Measurements from ENCODE around the gene FILIP1L. TPM values are rescaled to one million over a fixed set of nuclear protein-coding genes. Genes with fewer than 3 reads are reported as not detected.

Gene FILIP1L
- total RNA-seq, 1 experiment from 2014 or later, result 4.3 TPM

DNA sequence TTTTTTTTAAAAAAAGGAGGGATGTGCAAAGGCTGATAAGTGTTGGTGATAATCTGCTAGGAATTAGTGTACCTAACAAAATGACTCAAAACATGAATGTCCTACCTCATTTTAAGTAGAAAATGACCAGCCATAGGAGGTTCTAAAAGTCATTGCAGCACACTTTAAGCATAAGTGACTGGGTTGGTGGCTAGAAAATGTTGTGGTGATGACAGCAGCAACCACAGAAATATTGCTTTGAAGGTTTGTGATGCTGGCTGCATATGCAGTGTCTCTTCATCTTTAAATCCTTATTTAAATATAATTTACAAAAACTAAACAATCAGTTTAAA is 241.4 kb downstream of the FILIP1L start:
- POLR2A ChIA-PET (ENCODE audit: low non-redundant PET), result no interaction called here
- intact Hi-C loops (cut with micrococcal nuclease; ENCODE audit: unreplicated experiment), result no loop called here
- Histone ChIP-seq H3K27ac (ENCODE audit: low read depth, low read length, poor library complexity, severe bottlenecking) (no peak overlapping the region), H3K4me3 (ENCODE audit: low read depth, low read length, poor library complexity, severe bottlenecking) (no peak overlapping the region), H3K27me3 (replicated peaks; ENCODE audit: insufficient read depth, low read depth, low read length, poor library complexity) (no peaks in the 10 kb centered on the region), H3K9me3 (ENCODE audit: low read depth, low read length, poor library complexity, severe bottlenecking) (no peaks in the 10 kb centered on the region), H3K4me1 (ENCODE audit: insufficient read depth, low read length, poor library complexity, severe bottlenecking) (peaks cover 17% of the 10 kb centered on the region), H3K36me3 (ENCODE audit: insufficient read depth, low read length, poor library complexity, severe bottlenecking) (no peaks in the 10 kb centered on the region)
- TF ChIP-seq EZH2 (IDR thresholded peaks at IDR 0.05; ENCODE audit: borderline replicate concordance, low read depth, low read length, poor library complexity, severe bottlenecking), result no peak
- TF ChIP-seq, protein P1, sequence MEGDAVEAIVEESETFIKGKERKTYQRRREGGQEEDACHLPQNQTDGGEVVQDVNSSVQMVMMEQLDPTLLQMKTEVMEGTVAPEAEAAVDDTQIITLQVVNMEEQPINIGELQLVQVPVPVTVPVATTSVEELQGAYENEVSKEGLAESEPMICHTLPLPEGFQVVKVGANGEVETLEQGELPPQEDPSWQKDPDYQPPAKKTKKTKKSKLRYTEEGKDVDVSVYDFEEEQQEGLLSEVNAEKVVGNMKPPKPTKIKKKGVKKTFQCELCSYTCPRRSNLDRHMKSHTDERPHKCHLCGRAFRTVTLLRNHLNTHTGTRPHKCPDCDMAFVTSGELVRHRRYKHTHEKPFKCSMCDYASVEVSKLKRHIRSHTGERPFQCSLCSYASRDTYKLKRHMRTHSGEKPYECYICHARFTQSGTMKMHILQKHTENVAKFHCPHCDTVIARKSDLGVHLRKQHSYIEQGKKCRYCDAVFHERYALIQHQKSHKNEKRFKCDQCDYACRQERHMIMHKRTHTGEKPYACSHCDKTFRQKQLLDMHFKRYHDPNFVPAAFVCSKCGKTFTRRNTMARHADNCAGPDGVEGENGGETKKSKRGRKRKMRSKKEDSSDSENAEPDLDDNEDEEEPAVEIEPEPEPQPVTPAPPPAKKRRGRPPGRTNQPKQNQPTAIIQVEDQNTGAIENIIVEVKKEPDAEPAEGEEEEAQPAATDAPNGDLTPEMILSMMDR (conservative IDR thresholded peaks at IDR 0.05; ENCODE audit: low read depth, low read length), result no peak
- CTCF ChIA-PET, result no interaction called here
- DNase-seq (ENCODE audit: low spot score), result no peak
- BruUV-seq (replicated peaks), result no TSS peak

- DNase-seq (ENCODE audit: low spot score), result no peak
- TF ChIP-seq, protein P1 (conservative IDR thresholded peaks at IDR 0.05; ENCODE audit: low read depth, low read length), result no peak
- no peak for TF ChIP-seq EZH2 (IDR thresholded peaks at IDR 0.05; ENCODE audit: borderline replicate concordance, low read depth, low read length, poor library complexity, severe bottlenecking)
- no peak overlapping the region for H3K4me3 ChIP-seq (ENCODE audit: low read depth, low read length, poor library complexity, severe bottlenecking)
- no peaks in the 10 kb centered on the region for H3K36me3 ChIP-seq (ENCODE audit: insufficient read depth, low read length, poor library complexity, severe bottlenecking)
- H3K27me3 ChIP-seq (replicated peaks; ENCODE audit: insufficient read depth, low read depth, low read length, poor library complexity), result no peaks in the 10 kb centered on the region
- POLR2A ChIA-PET (ENCODE audit: low non-redundant PET), result no interaction called here
- no TSS peak for BruUV-seq (replicated peaks)
- CTCF ChIA-PET, result interaction anchor here (1.1 kb wide), 1 partner anchor 28 kb away, joined by 3 read pairs; no protein-coding TSS in a partner anchor
- intact Hi-C loops (cut with micrococcal nuclease; ENCODE audit: unreplicated experiment), result no loop called here
- H3K9me3 ChIP-seq (ENCODE audit: low read depth, low read length, poor library complexity, severe bottlenecking), result no peaks in the 10 kb centered on the region
- peaks cover 13% of the 10 kb centered on the region for H3K4me1 ChIP-seq (ENCODE audit: insufficient read depth, low read length, poor library complexity, severe bottlenecking)
- H3K27ac ChIP-seq (ENCODE audit: low read depth, low read length, poor library complexity, severe bottlenecking), result no peak overlapping the region
These were observed 242.9 kb downstream of the FILIP1L start for GRCh38 chr3:99871231-99872045.

GRCh38 chr3:99870712-99871111 is 243.6 kb downstream of the FILIP1L start:
- no peak for DNase-seq (ENCODE audit: low spot score)
- no peak overlapping the region for H3K4me3 ChIP-seq (ENCODE audit: low read depth, low read length, poor library complexity, severe bottlenecking)
- intact Hi-C loops (cut with micrococcal nuclease; ENCODE audit: unreplicated experiment), result no loop called here
- H3K27me3 ChIP-seq (replicated peaks; ENCODE audit: insufficient read depth, low read depth, low read length, poor library complexity), result no peaks in the 10 kb centered on the region
- peaks cover 13% of the 10 kb centered on the region for H3K4me1 ChIP-seq (ENCODE audit: insufficient read depth, low read length, poor library complexity, severe bottlenecking)
- POLR2A ChIA-PET (ENCODE audit: low non-redundant PET), result no interaction called here
- CTCF ChIA-PET, result no interaction called here
- no peak overlapping the region for H3K27ac ChIP-seq (ENCODE audit: low read depth, low read length, poor library complexity, severe bottlenecking)
- no peaks in the 10 kb centered on the region for H3K36me3 ChIP-seq (ENCODE audit: insufficient read depth, low read length, poor library complexity, severe bottlenecking)
- no peak for TF ChIP-seq EZH2 (IDR thresholded peaks at IDR 0.05; ENCODE audit: borderline replicate concordance, low read depth, low read length, poor library complexity, severe bottlenecking)
- TF ChIP-seq, protein P1 (conservative IDR thresholded peaks at IDR 0.05; ENCODE audit: low read depth, low read length), result no peak
- H3K9me3 ChIP-seq (ENCODE audit: low read depth, low read length, poor library complexity, severe bottlenecking), result no peaks in the 10 kb centered on the region
- BruUV-seq (replicated peaks), result no TSS peak
